GM21786 (cell line): ENCODE data around the gene ATP5F1D.

Experiments used
- ATAC-seq: cut with Tn5 transposase; IDR thresholded peaks from one replicate; pipeline ENCODE4 v1.9.1; 2021; ENCODE audit not compliant: unreplicated experiment

ATP5F1D gene

GRCh38 chr19:1256646-1257474 lies 15.3 kb downstream of the ATP5F1D start:
- no peak for ATAC-seq

- ATAC-seq: no peak
These were observed 16.1 kb downstream of the ATP5F1D start for GRCh38 chr19:1257475-1258162.

GRCh38 chr19:1258163-1258492 lies 16.6 kb downstream of the ATP5F1D start:
- no peak for ATAC-seq

- no peak for ATAC-seq
These were observed 17.2 kb downstream of the ATP5F1D start for GRCh38 chr19:1258707-1259205.

- ATAC-seq: peak; percentile 24
These were observed 17.8 kb downstream of the ATP5F1D start for GRCh38 chr19:1259206-1259875.

GRCh38 chr19:1259876-1260748 lies 18.6 kb downstream of the ATP5F1D start:
- ATAC-seq: peak; percentile 10

GRCh38 chr19:1260749-1261537 lies 19.4 kb downstream of the ATP5F1D start:
- ATAC-seq: peak; percentile 35

GRCh38 chr19:1261538-1261797 lies 19.9 kb downstream of the ATP5F1D start:
- no peak for ATAC-seq

- no peak for ATAC-seq
These were observed 20.5 kb downstream of the ATP5F1D start for GRCh38 chr19:1261798-1262622.

- no peak for ATAC-seq
These were observed 21.1 kb downstream of the ATP5F1D start for GRCh38 chr19:1262623-1263123.

- no peak for ATAC-seq
These were observed 21.6 kb downstream of the ATP5F1D start for GRCh38 chr19:1263188-1263587.

- no peak for ATAC-seq
These were observed 23.5 kb downstream of the ATP5F1D start for GRCh38 chr19:1264801-1265614.

- no peak for ATAC-seq
These were observed 24.1 kb downstream of the ATP5F1D start for GRCh38 chr19:1265615-1266128.

- ATAC-seq: peak; percentile 29
These were observed 24.8 kb downstream of the ATP5F1D start for GRCh38 chr19:1266129-1266915.

- peak; percentile 4 for ATAC-seq
These were observed 25.4 kb downstream of the ATP5F1D start for GRCh38 chr19:1266916-1267476.

GRCh38 chr19:1267477-1268225 lies 26.1 kb downstream of the ATP5F1D start:
- ATAC-seq: no peak
